Activated gamma-delta T cell (primary cell): ENCODE data around the gene TMEM108.

ENCODE experiments used
- DNase-seq: peaks from one replicate; lab custom pipeline; 2025; lab: John Stamatoyannopoulos, UW

TMEM108 gene

DNA sequence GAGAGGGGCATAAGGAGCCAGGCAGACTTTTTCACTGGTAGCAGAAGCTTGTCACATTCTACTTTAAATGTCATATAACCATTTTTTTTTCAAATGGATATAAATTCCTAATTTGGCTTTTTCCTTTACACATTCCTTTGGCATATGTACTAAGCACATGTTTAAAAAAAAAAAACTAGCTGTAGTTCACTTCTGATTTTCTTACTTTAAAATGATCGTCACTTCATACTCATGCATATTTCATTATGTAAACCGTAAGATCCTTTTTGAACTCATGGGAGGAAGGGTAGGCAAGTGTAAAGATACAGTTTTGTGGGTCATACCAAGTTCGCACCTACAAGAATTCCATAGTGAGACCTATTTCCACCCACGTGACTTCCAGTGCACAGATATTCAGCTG, 316.5 kb downstream of the TMEM108 start:
- DNase-seq: no peak

DNA sequence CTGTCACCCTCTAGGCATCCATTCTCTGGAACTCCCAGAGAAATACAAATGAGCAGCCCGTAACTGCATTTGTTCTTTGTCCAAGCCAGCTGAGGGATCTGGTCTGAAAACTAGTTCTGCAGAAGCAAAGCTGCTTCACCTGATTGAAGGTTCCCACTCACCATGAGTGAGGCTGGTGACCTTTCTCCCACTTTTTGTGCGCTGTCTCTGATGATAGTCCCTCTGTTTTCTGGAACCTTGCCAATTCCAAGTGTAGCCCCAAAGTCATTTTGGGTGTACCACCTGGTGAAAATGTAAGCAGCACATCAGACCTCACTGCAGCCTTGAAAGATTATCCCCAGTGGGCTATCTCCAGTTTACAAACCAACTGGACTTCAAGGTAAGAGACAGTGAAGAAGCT, 322.3 kb downstream of the TMEM108 start:
- DNase-seq: no peak

DNA sequence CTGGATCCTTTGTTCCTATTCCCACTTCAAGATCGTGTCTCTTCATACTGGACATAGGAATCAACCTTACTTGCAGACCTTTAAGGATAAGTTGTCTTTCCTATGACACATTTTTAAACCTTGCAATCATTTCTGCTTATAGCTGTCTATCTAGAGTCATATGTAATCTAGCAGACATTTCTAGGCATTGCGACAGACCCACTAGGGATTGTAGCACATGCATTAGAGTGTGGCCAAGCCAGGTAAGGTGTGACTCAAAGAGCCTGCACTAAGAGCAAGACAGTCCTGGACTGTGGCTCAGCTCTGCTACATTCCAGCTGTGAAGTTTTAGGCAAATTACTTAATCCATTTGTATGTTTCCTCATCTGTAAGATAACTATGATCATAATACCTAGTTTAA, 322.8 kb downstream of the TMEM108 start:
- DNase-seq: no peak

DNA sequence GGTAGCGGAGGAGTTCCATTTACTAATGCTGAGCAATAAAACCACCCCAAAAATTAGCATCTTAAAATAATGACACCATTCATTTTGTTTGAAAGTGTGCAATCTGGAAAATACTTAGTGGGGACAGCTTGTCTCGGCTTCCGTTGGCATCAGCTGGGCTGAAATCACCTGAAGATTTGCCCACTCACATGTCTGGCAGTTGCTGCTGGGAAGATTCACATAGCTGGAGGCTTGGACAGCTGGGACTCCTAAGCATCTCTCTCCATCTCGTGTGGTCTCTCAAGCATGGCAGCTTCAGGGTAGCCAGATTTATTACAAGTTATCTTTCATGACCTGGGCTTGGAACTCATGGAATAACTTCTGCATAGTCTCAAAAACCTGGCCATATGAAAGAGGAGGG, 323.2 kb downstream of the TMEM108 start:
- DNase-seq: no peak

DNA sequence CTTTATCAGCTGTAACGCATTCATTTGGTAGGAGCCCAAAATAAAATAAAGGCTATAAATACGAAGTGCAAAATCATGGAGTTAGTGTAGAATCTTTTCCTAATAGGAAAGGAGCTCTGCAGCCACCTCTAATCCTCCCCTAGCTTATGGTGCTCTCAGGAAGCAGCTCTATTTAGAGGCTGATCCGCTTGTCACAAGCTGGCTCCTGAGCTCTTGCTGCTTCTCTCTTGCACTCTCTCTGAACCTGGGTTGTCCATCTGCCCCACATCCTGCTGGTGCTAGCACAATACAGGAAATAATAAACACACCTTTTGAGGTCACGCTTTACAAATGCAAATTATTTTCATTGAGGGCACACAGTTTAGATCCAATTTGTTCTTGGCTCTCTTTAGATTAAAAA, 324.3 kb downstream of the TMEM108 start:
- no peak for DNase-seq

DNA sequence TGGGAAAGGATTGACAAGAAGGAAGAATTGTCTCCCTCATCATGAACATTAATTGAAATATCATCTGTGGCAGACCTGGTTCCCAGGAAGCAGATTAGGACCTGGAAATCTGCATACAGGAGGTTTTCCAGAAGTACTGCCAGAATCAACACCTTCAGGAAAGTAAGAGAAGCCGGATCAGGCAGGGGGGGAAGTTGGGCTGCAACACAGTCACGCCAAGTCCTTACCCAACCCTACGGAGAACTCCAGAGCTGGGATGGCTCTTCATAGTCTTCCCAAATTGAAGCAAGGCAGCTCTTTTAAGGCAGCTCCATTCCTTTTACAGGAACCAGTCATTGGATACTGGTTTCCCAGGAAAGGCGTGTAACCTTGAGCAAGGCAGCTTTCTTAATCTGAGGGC, 326.5 kb downstream of the TMEM108 start:
- DNase-seq: no peak

DNA sequence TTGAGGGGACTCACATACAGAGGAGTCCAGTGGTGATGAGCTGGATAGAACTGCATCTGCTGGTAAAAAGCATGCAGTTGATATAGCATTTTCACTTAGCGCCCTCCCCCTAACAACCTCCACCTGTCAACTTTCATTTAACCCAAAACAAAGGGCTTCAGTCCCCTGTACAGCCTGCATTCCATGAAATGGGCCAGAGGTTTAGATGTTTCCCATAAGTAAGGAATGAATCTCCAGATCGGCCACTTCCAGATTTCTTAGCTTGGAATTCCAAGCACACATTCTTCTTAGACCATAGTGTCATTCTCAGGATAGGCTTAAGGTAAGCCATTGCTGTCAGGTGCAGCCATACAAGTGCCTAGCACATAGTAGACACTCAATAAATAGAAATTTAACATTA, 328.7 kb downstream of the TMEM108 start:
- no peak for DNase-seq

DNA sequence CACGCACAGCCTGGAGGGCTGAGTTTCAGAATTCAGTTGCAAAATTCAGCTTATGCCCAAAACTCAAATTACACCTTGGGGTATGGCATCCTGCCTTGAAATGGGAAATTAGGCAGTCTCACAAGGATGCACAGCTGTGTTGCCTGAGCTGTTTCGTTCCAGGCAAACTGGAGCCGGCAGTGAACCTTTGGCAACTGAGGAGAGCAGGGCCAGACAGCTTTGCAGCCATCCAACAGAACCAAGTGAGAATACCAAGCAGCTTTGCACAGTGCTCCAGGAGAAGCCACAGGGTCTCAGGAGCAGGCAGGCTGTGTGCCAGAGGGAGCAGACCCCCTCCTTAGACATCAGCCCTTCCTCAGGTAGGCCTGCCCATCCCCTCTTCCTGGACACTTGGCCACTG, 329.2 kb downstream of the TMEM108 start:
- DNase-seq: no peak

DNA sequence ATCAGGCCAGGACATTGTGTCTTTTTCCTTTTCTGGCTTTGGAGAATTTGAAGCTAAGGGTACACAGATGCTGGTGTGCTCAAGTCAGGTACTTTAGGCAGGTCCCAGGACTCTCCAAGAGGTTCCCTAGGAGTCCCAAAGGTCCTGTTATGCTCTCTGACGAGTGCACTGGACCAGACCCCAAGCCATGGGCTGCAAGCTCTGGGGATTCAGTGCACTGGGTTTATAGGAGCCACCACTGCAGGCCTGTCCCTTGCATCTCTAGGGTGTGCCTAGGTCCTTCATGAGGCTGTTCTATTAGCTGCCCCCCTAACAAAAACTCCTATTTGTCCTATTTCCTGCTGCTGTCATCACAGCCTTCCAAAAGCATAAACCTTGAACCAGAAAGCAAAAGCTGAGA, 329.8 kb downstream of the TMEM108 start:
- no peak for DNase-seq

DNA sequence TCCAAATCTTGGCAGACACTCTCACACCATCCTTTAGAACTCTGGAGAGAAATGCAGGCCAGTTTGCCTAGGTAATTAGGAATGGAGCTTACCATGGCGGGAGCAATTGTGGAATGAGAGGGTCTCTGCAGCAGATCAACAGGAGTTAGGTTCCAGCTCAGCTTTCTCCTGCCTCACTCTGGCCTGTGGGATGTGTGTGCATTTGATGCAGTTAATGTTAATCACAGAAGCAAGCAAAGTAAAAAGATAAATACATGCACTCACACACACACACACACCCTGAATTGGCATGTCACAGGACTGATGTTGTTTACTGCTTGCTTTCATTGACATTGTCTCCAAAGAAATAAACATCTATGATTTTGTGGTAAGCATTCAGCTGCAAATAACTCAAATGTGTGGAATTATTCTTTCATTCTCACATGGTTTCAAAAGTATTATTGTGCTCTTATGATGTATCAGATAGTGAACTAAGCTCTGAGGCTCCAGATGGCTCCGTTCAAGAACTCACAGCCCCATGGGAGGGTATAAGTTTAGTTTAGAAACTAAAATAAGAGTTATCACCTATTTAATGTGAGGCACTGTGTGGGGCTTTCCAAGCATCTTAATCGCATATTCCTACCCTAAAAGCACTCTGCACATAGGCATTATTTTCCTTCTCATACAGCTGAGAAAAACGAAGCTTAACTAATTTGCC, 330.3 kb downstream of the TMEM108 start:
- no peak for DNase-seq

DNA sequence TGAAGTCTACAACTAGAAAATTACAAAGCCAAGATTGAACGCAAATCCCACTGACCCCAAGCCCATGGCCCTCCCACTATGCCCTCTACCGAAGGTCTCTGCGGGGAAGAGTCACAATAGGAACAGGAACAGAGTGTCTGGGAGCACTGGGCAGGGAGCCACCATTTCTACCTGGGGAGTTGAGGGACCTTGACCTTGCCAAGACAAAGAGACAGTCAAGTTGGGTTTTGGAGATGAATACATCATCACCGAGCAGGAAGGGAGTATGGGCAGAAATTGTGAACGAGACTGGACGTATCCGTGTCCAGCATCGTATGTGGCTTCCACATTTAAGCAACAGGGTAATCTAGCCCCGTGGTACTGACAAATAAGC, 330.9 kb downstream of the TMEM108 start:
- DNase-seq: no peak

DNA sequence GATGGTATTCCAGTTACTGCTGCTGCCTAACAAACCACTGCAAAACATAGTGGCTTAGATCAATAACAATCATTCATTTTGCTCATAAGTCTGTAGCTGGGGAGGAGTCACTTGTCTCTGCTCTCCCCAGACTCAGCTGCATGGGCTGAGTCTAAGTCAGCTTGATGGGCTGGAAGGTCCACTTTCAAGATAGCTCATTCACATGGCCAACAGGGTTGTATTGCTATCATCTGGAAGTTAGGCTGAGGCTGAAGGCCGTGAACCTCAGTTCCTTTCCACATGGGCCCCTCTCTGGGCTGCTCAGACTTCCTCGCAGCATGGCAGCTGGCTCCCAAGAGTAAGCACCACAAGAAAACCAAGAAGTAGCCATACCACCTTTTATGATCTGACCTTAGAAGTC, 333.0 kb downstream of the TMEM108 start:
- no peak for DNase-seq

DNA sequence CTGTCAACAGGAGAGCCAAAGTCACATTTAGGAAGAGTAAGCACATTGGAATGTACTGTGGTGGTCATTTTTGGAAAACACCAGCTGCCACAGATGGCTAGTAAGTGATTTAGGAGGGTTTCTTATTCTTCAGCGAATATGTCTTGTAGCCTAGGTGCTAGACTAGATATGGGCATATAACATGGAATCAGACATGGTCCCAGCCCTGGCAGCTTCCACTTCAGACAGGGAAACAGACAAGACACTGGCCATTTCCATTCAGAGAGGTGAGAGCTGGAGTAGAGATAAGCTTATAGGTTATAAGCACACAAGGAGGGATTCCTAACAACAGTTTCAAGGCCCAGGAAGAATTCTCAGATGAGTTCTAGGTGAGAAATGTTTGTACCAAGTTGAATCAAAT, 333.5 kb downstream of the TMEM108 start:
- no peak for DNase-seq

DNA sequence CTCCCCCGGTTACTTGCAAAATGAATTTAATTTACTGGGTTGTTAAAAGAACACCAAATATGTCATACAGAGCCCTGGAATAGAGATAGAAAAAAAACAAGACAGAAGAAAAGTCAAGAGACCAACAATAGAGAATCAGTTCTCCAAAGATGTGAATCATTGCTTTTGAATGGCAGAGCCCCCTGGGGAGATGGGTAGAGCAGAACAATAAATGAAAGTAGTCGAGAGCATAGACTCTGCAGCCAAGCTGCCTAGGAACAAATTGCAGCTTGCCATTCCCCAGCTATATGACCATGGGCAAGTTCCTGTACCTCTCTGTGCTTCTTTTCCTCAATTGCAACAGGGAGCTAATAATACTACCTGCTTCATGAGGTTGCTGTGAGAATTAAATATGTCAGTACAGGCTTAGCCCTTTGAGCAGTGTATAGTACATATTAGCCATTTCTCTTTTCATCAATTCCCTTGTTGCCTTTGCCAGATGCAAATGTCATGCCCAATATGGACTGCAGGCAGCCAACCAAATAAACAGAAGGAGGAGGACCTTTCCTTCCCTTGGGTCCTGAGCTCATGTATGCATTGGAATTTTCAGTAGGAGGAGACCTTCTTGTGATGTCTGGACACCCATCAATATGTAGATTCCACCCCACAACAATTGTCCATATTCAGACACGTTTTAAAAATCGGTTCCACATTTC, 336.7 kb downstream of the TMEM108 start:
- DNase-seq: no peak

DNA sequence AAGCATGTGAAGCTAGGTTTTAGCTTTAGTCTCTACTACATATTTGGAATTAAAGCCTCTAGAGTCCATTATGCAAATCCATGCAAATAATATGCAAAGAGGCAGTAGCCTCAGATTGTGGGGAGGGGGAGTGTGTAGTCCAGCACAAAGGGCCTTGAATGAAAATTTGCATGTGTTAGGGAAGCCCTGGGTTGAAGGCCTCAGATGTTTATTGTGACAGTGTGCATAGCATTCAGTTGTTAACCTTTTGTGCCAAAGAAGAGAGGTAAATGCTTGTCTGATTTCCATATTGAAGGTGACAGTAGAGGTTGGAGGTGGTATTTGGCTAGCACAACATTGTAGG, 337.2 kb downstream of the TMEM108 start:
- no peak for DNase-seq

DNA sequence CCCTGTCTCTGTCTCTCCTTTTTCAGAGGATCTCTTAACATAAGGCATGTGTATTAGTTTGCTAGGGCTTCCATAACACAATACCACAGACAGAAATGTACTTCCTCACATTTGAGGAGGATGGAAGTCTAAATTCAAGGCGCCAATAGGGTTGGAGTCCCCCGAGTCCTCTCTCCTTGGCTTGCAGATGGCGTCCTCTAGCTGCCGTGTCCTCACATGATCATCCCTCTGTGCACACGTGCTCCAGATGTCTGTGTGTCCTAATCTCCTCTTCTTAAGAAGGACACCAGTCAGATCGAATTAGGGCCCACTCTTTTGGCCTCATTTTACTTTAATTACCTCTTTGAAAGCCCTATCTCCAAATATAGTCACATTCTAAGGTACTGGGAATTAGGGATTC, 338.6 kb downstream of the TMEM108 start:
- no peak for DNase-seq

DNA sequence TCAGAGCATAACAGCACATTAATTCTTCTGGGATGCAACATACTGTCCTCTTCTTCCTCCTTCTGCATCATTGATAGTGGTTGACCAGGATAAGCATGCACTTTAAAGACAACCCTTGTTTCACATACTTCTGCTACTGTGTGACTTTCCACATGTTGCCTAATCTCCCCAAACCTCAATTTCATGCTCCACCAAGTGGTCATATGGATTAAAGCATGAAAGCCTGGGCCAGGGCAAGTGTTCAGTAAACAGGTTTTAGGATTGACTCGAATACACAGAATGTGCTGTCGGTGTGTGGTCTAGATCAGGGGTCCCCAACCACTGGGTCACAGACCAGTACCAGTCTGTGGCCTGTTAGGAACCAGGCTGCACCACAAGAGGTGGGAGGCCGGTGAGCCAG, 339.2 kb downstream of the TMEM108 start:
- no peak for DNase-seq

DNA sequence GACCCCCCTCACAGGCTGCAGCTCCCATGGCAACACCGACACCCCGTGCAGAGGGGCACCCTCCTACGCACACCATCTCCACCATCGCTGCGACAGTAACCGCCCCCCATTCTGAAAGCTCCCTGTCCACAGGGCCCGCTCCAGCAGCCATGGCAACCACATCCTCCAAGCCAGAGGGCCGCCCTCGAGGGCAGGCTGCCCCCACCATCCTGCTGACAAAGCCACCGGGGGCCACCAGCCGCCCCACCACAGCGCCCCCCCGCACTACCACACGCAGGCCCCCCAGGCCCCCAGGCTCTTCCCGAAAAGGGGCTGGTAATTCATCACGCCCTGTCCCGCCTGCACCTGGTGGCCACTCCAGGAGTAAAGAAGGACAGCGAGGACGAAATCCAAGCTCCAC, 341.7 kb downstream of the TMEM108 start:
- DNase-seq: no peak

DNA sequence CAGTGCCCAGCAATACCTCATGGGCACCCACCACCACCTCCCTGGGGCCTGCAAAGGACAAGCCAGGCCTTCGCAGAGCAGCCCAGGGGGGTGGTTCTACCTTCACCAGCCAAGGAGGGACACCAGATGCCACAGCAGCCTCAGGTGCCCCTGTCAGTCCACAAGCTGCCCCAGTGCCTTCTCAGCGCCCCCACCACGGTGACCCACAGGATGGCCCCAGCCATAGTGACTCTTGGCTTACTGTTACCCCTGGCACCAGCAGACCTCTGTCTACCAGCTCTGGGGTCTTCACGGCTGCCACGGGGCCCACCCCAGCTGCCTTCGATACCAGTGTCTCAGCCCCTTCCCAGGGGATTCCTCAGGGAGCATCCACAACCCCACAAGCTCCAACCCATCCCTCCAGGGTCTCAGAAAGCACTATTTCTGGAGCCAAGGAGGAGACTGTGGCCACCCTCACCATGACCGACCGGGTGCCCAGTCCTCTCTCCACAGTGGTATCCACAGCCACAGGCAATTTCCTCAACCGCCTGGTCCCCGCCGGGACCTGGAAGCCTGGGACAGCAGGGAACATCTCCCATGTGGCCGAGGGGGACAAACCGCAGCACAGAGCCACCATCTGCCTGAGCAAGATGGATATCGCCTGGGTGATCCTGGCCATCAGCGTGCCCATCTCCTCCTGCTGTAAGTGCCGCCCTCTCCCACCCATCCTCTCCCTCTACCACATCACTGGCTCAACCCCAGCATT, 342.5 kb downstream of the TMEM108 start:
- DNase-seq: no peak

DNA sequence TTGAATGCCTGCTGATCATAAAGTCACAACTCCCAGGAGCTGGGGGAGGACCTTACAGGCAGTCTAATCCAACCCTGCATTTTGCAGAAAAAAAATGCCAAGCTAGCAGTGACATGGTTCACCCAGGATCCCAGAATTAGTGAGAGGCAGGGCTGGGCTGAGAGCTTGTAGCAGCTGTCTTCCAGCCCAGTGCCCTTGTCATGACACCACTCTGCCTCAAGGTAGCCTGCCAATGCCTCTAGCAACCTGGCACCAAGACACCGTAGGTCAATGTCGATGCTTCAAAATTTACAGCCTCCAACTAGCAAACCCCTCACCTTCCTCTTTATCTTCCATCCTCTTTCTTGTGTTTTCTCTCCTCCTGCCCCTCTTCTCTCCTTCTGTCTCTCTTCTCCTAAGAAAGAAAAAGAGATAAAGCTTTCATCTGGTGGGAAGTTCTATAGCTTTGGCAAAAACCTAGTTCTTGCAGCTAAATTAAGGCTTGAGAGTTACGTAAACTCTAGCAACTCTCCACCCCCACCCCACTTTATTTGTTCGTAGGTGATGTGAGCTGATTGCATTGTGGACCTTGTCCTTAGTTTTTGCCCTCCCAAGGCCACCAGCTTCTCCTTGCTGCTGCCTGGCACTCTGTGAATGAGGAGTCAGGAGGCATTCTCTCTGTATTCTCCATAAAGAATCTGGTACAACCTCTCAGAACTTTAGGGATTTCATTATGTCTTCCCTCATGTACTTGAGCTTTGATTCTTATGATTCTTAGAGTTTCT, 343.3 kb downstream of the TMEM108 start:
- DNase-seq: no peak

DNA sequence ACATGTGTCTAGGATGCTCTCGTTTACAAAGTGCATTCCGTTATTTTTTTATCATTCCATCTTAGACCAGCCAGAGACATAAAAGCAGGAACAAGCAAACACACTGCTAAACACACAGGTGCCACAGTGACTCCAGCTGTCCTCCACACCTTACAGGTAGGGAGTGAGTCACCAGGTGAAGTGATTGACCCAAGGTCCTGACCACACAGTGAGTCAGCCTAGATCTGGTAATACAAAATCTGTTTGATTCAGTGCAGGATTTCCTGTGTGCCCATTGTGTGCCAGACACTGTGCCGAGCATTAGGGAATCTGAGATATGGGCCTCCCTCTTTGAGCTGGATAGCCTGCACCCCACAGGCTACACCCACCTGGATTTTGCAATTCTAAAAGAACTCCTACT, 345.0 kb downstream of the TMEM108 start:
- DNase-seq: no peak

DNA sequence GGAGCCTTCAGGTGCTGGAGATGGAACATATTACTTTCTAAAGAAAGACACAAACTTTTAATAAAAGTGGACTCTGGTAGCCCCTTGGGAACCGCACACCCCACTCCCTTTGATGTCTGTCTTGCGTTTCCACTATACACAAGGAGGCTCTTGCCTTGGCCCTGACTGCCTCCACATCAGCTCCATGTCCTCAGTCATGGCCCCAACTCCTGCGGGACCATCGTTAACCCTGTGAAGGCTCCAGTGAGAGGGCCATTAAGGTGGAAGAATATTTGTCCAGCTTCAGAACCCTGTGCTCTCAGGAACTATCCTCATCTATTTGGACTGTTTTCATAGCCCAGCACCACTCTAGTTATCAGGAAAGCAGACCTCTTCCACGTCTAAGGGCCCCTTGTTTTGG, 345.6 kb downstream of the TMEM108 start:
- no peak for DNase-seq
